HepG2 (cell line): Measurements from ENCODE around the gene INTS2. TPM values are rescaled to one million over a fixed set of nuclear protein-coding genes. Genes with fewer than 3 reads are reported as not detected.

Experiments used
- ATAC-seq: fragments of 200-7000 bp; cut with Tn5 transposase; 3 replicates; pipeline ENCODE4 v1.9.1; 2020; ENCODE audit warnings: mild to moderate bottlenecking, moderate library complexity
- BruUV-seq: library from RNA; stranded (reverse); fragments of 400-500 nt; replicated peaks from 2 replicates; lab custom pipeline; 2021; lab: Mats Ljungman, UMichigan
- CTCF ChIA-PET: fragments of 300-600 bp; formaldehyde crosslinking; extraction: SDS; loops from one replicate; lab custom pipeline; 2021; ENCODE audit warnings: low total read pairs, inconsistent platforms, low intra/inter-chr PET ratio; lab: Yijun Ruan, JAX
- POLR2A ChIA-PET: fragments of 350-600 bp; sonication (Branson Sonifier 250); formaldehyde crosslinking; loops from one replicate; lab custom pipeline; 2020; ENCODE audit warnings: antibody characterized with exemption, inconsistent platforms; lab: Yijun Ruan, JAX
- DNase-seq: peaks from one replicate; pipeline ENCODE4 v3.0.0-alpha.2; 2015; ENCODE audit warnings: low spot score
- FAIRE-seq: peaks from 3 replicates; lab custom pipeline; 2011; peaks lifted over from hg19 to GRCh38; lab: Jason Lieb, UNC
- H2AFZ ChIP-seq: one replicate; pipeline ENCODE4 v1.6.1; 2011; ENCODE audit warnings: low read length, inconsistent platforms
- H3K27ac ChIP-seq: fragments of 300-600 bp; 3 replicates; pipeline ENCODE4 v1.8.0; 2011; ENCODE audit warnings: mixed run types, mild to moderate bottlenecking, mixed read lengths, low read length, inconsistent platforms; ENCODE audit not compliant: insufficient read depth; ENCODE audit errors: extremely low read length
- H3K27me3 ChIP-seq, 2 experiments: fragments of 200-600 bp in 1 of 2; 2 replicates in 1 of 2; 3 replicates in 1 of 2; pipeline versions ENCODE4 v1.6.0 to v1.8.0; 2011; ENCODE audit warnings: low read length in 2 of 2, mild to moderate bottlenecking in 2 of 2, moderate library complexity in 2 of 2, inconsistent platforms in 1 of 2; ENCODE audit not compliant: insufficient read depth in 2 of 2, control insufficient read depth in 1 of 2
- H3K36me3 ChIP-seq, 2 experiments: fragments of 200-600 bp in 1 of 2; replicated peaks in 1 of 2; 2 replicates in 1 of 2; 3 replicates in 1 of 2; pipeline versions ENCODE4 v1.5.1 to v1.8.0; 2011; ENCODE audit warnings: low read length in 2 of 2, inconsistent platforms in 1 of 2; ENCODE audit not compliant: insufficient read depth in 2 of 2, control insufficient read depth in 1 of 2
- H3K4me1 ChIP-seq: 2 replicates; pipeline ENCODE4 v1.5.1; 2012; ENCODE audit warnings: low read length, inconsistent platforms; ENCODE audit not compliant: insufficient read depth
- H3K4me2 ChIP-seq: 2 replicates; pipeline ENCODE4 v1.6.0; 2011; ENCODE audit warnings: low read depth, low read length, inconsistent platforms
- H3K4me3 ChIP-seq, 3 experiments: fragments of 200-600 bp in 1 of 3; sonication (generic), shearing (Covaris generic) in 1 of 3; replicated peaks in 1 of 3; 2 replicates each; pipeline ENCODE4 v1.5.1; 2011 to 2016; ENCODE audit warnings: low read length in 3 of 3, inconsistent platforms in 2 of 3, low read depth in 2 of 3, mild to moderate bottlenecking in 2 of 3, control low read depth in 1 of 3, mixed read lengths in 1 of 3; ENCODE audit not compliant: insufficient read depth in 1 of 3
- H3K79me2 ChIP-seq: one replicate; pipeline ENCODE4 v1.6.1; 2011; ENCODE audit warnings: low read length, inconsistent platforms; ENCODE audit not compliant: insufficient read depth
- H3K9ac ChIP-seq: 2 replicates; pipeline ENCODE4 v1.6.0; 2011; ENCODE audit warnings: mild to moderate bottlenecking, low read depth, low read length, inconsistent platforms; ENCODE audit not compliant: insufficient read depth
- H3K9me3 ChIP-seq: 2 replicates; pipeline ENCODE4 v1.5.1; 2012; ENCODE audit warnings: mild to moderate bottlenecking, low read length
- H4K20me1 ChIP-seq: 2 replicates; pipeline ENCODE4 v1.6.0; 2011; ENCODE audit warnings: inconsistent platforms, mild to moderate bottlenecking, low read length, moderate library complexity; ENCODE audit not compliant: insufficient read depth
- AFF4 ChIP-seq: sonication (generic); formaldehyde crosslinking; IDR thresholded peaks from 2 replicates; pipeline ENCODE4 v1.4.0; 2020; ENCODE audit warnings: missing genetic modification reagents
- ESRRA ChIP-seq: sonication (generic); formaldehyde crosslinking; IDR thresholded peaks from 2 replicates; pipeline ENCODE4 v1.5.1; 2020; ENCODE audit warnings: mild to moderate bottlenecking, low read depth, missing genetic modification reagents
- FOSL2 ChIP-seq: sonication (generic); formaldehyde crosslinking; IDR thresholded peaks from 2 replicates; pipeline ENCODE4 v1.4.0; 2020; ENCODE audit warnings: missing genetic modification reagents
- HBP1 ChIP-seq: IDR thresholded peaks from 2 replicates; pipeline ENCODE4 v1.6.1; 2016; ENCODE audit warnings: low read depth, control low read depth
- HDAC2 ChIP-seq: sonication (generic); formaldehyde crosslinking; IDR thresholded peaks from 2 replicates; pipeline ENCODE4 v1.4.0; 2020; ENCODE audit warnings: missing genetic modification reagents
- MEF2D ChIP-seq: sonication (generic); formaldehyde crosslinking; IDR thresholded peaks from 2 replicates; pipeline ENCODE4 v1.5.1; 2020; ENCODE audit warnings: mild to moderate bottlenecking, missing genetic modification reagents
- NFKB2 ChIP-seq: sonication (generic); formaldehyde crosslinking; IDR thresholded peaks from 2 replicates; pipeline ENCODE4 v1.4.0; 2020; ENCODE audit warnings: missing genetic modification reagents, borderline replicate concordance
- ONECUT2 ChIP-seq: sonication (generic); formaldehyde crosslinking; IDR thresholded peaks from 2 replicates; pipeline ENCODE4 v1.4.0; 2020; ENCODE audit warnings: missing genetic modification reagents
- TAF15 ChIP-seq: fragments of 200-400 bp; formaldehyde crosslinking; IDR thresholded peaks from one replicate; pipeline ENCODE4 v1.6.1; 2018; ENCODE audit warnings: mild to moderate bottlenecking, low read depth, low read length; ENCODE audit not compliant: poor library complexity, severe bottlenecking
- TMF1 ChIP-seq: sonication (generic); formaldehyde crosslinking; IDR thresholded peaks from 2 replicates; pipeline ENCODE4 v1.8.1; 2022; ENCODE audit warnings: low read depth, missing genetic modification reagents
- ZBTB3 ChIP-seq: sonication (generic); formaldehyde crosslinking; IDR thresholded peaks from 2 replicates; pipeline ENCODE4 v1.4.0; 2020; ENCODE audit warnings: low read depth, mild to moderate bottlenecking, moderate library complexity, missing genetic modification reagents, borderline replicate concordance
- ZBTB49 ChIP-seq: sonication (generic); formaldehyde crosslinking; IDR thresholded peaks from 2 replicates; pipeline ENCODE4 v1.4.0; 2020; ENCODE audit warnings: missing genetic modification reagents, borderline replicate concordance
- ZNF629 ChIP-seq: sonication (generic); formaldehyde crosslinking; conservative IDR thresholded peaks from 2 replicates; pipeline ENCODE4 v1.5.0; 2020; ENCODE audit warnings: missing genetic modification reagents
- ZSCAN20 ChIP-seq: sonication (generic); formaldehyde crosslinking; IDR thresholded peaks from 2 replicates; pipeline ENCODE4 v1.4.0; 2020; ENCODE audit warnings: missing genetic modification reagents, mild to moderate bottlenecking, borderline replicate concordance
- WGBS: methylation state at CpG from one replicate; pipeline ENCODE4 v1.1.6; 2017; ENCODE audit warnings: low lambda C conversion rate; 5-methylcytosine and 5-hydroxymethylcytosine counted together
- in situ Hi-C: cut with HindIII; loops from 2 replicates; pipeline ENCODE4 v1.10.0; 2017; ENCODE audit warnings: low pct_unique_long_range_greater_than_20kb; ENCODE audit not compliant: extremely low pct_ligation_motif_present
- intact Hi-C: fragments of 100-400 bp; cut with micrococcal nuclease; formaldehyde crosslinking; loops from one replicate; pipeline ENCODE4 v1.10.0; 2022; ENCODE audit not compliant: unreplicated experiment
- polyA plus RNA-seq, 8 experiments: library from polyadenylated mRNA; depleted of rRNA in 3 of 8; stranded (reverse) in 7 of 8; unstranded in 1 of 8; fragments of >200 nt; fragmentation: Illumina TruSeq in 4 of 8; extraction: Trizol in 4 of 8; gene quantifications; 2 replicates each; pipeline versions ENCODE4 v1.2.1 to v1.2.3, GENCODE V29; 2011 to 2016; ENCODE audit warnings: low read depth in 4 of 8, missing spikeins in 1 of 8, mixed read lengths in 1 of 8; ENCODE audit not compliant: insufficient read depth in 1 of 8
- total RNA-seq, 5 experiments: library from RNA; depleted of rRNA; stranded (reverse); fragments of >200 nt; fragmentation: Illumina TruSeq; extraction: Trizol; gene quantifications; 2 replicates each; pipeline ENCODE4 v1.2.3, GENCODE V29; 2016; ENCODE audit warnings: low read depth in 1 of 5

The INTS2 gene
- total and polyA plus RNA-seq, 2 of the 13 experiments (the other 11 are each of a cell fraction or from before 2014, with no cell fraction given): 20.5 to 30.2 TPM

GRCh38 chr17:61872099-61872498 is 55.7 kb downstream of the INTS2 start (continued):
- TF ChIP-seq ZBTB49 (CRISPR knock-in tag) (no peak), FOSL2 (CRISPR knock-in tag) (no peak), TAF15 (no peak), ESRRA (no peak), HDAC2 (CRISPR knock-in tag) (no peak), TMF1 (CRISPR knock-in tag) (no peak), ZBTB3 (CRISPR knock-in tag) (no peak), HBP1 (CRISPR knock-in tag) (no peak)

GRCh38 chr17:61869138-61869537 is 58.6 kb downstream of the INTS2 start:
- ATAC-seq (no peak), FAIRE-seq (no peak), DNase-seq (no peak)
- 95% methylated on average over 3 of the region's 3 CpGs for WGBS
- no peak overlapping the region for H2AFZ ChIP-seq
- no peak overlapping the region for H3K4me2 ChIP-seq
- no peak overlapping the region for H3K9ac ChIP-seq
- no peak overlapping the region for H3K4me3 ChIP-seq
- no TSS peak for BruUV-seq
- in situ Hi-C loops (no loop called here), intact Hi-C loops (no loop called here)
- H3K36me3 ChIP-seq: peaks cover 5 to 54% of the 10 kb centered on the region in 2 experiments
- H3K9me3 ChIP-seq: no peaks in the 10 kb centered on the region
- ChIA-PET CTCF (no interaction called here), POLR2A (no interaction called here)
- H3K79me2 ChIP-seq: no peaks in the 10 kb centered on the region
- H3K27me3 ChIP-seq: no peaks in the 10 kb centered on the region
- no peaks in the 10 kb centered on the region for H4K20me1 ChIP-seq
- H3K27ac ChIP-seq: no peak overlapping the region
- H3K4me1 ChIP-seq: peaks cover 4% of the 10 kb centered on the region
- TF ChIP-seq ONECUT2 (CRISPR knock-in tag) (no peak), MEF2D (CRISPR knock-in tag) (no peak), ZNF629 (CRISPR knock-in tag) (no peak), ZSCAN20 (no peak), NFKB2 (CRISPR knock-in tag) (no peak), AFF4 (CRISPR knock-in tag) (no peak)
